Liver (tissue), 3 donors: ENCODE measurements around the gene ARIH2.

Experiments used
- ATF3 ChIP-seq: IDR thresholded peaks from 2 replicates; pipeline ENCODE4 v1.6.1; 2016; ENCODE audit warnings: antibody characterized with exemption
- EGR1 ChIP-seq, 2 donors: IDR thresholded peaks; 2 replicates each; pipeline ENCODE4 v1.6.1; 2016 to 2018; ENCODE audit warnings: antibody characterized with exemption in 2 of 2, low read depth in 2 of 2
- GABPA ChIP-seq, 2 donors: IDR thresholded peaks in 1 of 2; conservative IDR thresholded peaks in 1 of 2; 2 replicates each; pipeline ENCODE4 v1.6.1; 2016; ENCODE audit warnings: antibody characterized with exemption in 2 of 2, mild to moderate bottlenecking in 1 of 2, moderate library complexity in 1 of 2
- HNF4G ChIP-seq: IDR thresholded peaks from 2 replicates; pipeline ENCODE4 v1.6.1; 2016; ENCODE audit warnings: antibody characterized with exemption
- JUND ChIP-seq, 2 donors: IDR thresholded peaks; 2 replicates each; pipeline ENCODE4 v1.6.1; 2016; ENCODE audit warnings: antibody characterized with exemption in 2 of 2
- MAX ChIP-seq: IDR thresholded peaks from 2 replicates; pipeline ENCODE4 v1.6.1; 2016; ENCODE audit warnings: antibody characterized with exemption
- RAD21 ChIP-seq, 2 donors: IDR thresholded peaks; 2 replicates each; pipeline ENCODE4 v1.6.1; 2016; ENCODE audit warnings: antibody characterized with exemption in 2 of 2, mild to moderate bottlenecking in 2 of 2
- RXRA ChIP-seq, 2 donors: IDR thresholded peaks; 2 replicates each; pipeline ENCODE4 v1.6.1; 2017 to 2018; ENCODE audit warnings: antibody characterized with exemption in 2 of 2, mild to moderate bottlenecking in 1 of 2
- SP1 ChIP-seq: IDR thresholded peaks from 2 replicates; pipeline ENCODE4 v1.6.1; 2018; ENCODE audit warnings: antibody characterized with exemption, mild to moderate bottlenecking
- TAF1 ChIP-seq: conservative IDR thresholded peaks from 2 replicates; pipeline ENCODE4 v1.6.1; 2016; ENCODE audit warnings: antibody characterized with exemption, mild to moderate bottlenecking
- YY1 ChIP-seq: IDR thresholded peaks from 2 replicates; pipeline ENCODE4 v1.6.1; 2016; ENCODE audit warnings: antibody characterized with exemption, mild to moderate bottlenecking
- ZBTB33 ChIP-seq: IDR thresholded peaks from 2 replicates; pipeline ENCODE4 v1.6.1; 2016; ENCODE audit warnings: antibody characterized with exemption
- TF ChIP-seq, protein P1 (sequence below): fragments of 150-350 bp; IDR thresholded peaks from 2 replicates; pipeline ENCODE4 v1.5.1; 2017; ENCODE audit warnings: improper control_type of control experiment, low read depth, low read length; ENCODE audit not compliant: missing input control
- TF ChIP-seq, protein P2 (sequence below): IDR thresholded peaks from 2 replicates; pipeline ENCODE4 v1.6.1; 2016; ENCODE audit warnings: antibody characterized with exemption, mild to moderate bottlenecking
- donor health status: healthy.
- donor health status: healthy.

GRCh38 chr3:48991851-48992545 lies 73.4 kb downstream of the ARIH2 start:
- TF ChIP-seq, protein P1, sequence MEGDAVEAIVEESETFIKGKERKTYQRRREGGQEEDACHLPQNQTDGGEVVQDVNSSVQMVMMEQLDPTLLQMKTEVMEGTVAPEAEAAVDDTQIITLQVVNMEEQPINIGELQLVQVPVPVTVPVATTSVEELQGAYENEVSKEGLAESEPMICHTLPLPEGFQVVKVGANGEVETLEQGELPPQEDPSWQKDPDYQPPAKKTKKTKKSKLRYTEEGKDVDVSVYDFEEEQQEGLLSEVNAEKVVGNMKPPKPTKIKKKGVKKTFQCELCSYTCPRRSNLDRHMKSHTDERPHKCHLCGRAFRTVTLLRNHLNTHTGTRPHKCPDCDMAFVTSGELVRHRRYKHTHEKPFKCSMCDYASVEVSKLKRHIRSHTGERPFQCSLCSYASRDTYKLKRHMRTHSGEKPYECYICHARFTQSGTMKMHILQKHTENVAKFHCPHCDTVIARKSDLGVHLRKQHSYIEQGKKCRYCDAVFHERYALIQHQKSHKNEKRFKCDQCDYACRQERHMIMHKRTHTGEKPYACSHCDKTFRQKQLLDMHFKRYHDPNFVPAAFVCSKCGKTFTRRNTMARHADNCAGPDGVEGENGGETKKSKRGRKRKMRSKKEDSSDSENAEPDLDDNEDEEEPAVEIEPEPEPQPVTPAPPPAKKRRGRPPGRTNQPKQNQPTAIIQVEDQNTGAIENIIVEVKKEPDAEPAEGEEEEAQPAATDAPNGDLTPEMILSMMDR: no peak
- TF ChIP-seq SP1 (no peak), RXRA (IDR thresholded peaks at IDR 0.05) (no peak), TAF1 (no peak), ZBTB33 (no peak), RAD21 (IDR thresholded peaks at IDR 0.05) (no peak), ATF3 (no peak), YY1 (no peak), JUND (IDR thresholded peaks at IDR 0.05) (no peak), GABPA (IDR thresholded peaks at IDR 0.05 in 1 of 2, conservative IDR thresholded peaks at IDR 0.05 in 1 of 2) (no peak), EGR1 (IDR thresholded peaks at IDR 0.05; ENCODE audit: low read depth in 2 of 2) (no peak), MAX (no peak), HNF4G (no peak)
- TF ChIP-seq, protein P2, sequence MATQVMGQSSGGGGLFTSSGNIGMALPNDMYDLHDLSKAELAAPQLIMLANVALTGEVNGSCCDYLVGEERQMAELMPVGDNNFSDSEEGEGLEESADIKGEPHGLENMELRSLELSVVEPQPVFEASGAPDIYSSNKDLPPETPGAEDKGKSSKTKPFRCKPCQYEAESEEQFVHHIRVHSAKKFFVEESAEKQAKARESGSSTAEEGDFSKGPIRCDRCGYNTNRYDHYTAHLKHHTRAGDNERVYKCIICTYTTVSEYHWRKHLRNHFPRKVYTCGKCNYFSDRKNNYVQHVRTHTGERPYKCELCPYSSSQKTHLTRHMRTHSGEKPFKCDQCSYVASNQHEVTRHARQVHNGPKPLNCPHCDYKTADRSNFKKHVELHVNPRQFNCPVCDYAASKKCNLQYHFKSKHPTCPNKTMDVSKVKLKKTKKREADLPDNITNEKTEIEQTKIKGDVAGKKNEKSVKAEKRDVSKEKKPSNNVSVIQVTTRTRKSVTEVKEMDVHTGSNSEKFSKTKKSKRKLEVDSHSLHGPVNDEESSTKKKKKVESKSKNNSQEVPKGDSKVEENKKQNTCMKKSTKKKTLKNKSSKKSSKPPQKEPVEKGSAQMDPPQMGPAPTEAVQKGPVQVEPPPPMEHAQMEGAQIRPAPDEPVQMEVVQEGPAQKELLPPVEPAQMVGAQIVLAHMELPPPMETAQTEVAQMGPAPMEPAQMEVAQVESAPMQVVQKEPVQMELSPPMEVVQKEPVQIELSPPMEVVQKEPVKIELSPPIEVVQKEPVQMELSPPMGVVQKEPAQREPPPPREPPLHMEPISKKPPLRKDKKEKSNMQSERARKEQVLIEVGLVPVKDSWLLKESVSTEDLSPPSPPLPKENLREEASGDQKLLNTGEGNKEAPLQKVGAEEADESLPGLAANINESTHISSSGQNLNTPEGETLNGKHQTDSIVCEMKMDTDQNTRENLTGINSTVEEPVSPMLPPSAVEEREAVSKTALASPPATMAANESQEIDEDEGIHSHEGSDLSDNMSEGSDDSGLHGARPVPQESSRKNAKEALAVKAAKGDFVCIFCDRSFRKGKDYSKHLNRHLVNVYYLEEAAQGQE: no peak
